ENCODE results near the gene MAPK8IP1.
"Not testable (repeated sequence)": the region's sequence is repeated elsewhere in the genome, so short reads cannot be mapped to it uniquely, and the experiment has no call there.

MAPK8IP1 gene

GRCh38 chr11:45885274-45885920, at the start of gene MAPK8IP1:
Gene MAPK8IP1, plus strand, starts transcription at chr11:45885651. Its CDS starts 170 bp downstream, at chr11:45885821.
- TF ChIP-seq CTCF (IDR thresholded peaks at IDR 0.05; ENCODE audit: insufficient read depth, low read depth, low read length, missing control alignments), result no peak
- peak; percentile 55 for DNase-seq (ENCODE audit: low read depth)
- peak within 1 kb of the TSS; percentile 24 for H3K4me3 ChIP-seq (ENCODE audit: low read length)

GRCh38 chr11:45839204-45839603, 46.2 kb upstream of the MAPK8IP1 start:
- H3K4me3 ChIP-seq (ENCODE audit: low read length), result no peak overlapping the region
- DNase-seq (ENCODE audit: low read depth), result no peak
- TF ChIP-seq CTCF (IDR thresholded peaks at IDR 0.05; ENCODE audit: insufficient read depth, low read depth, low read length, missing control alignments), result no peak

- not testable (repeated sequence) for H3K4me3 ChIP-seq (ENCODE audit: low read length); DNase-seq (ENCODE audit: low read depth)
Measured at GRCh38 chr11:45840251-45840650, 45.2 kb upstream of the MAPK8IP1 start.

GRCh38 chr11:45843158-45843924, 42.1 kb upstream of the MAPK8IP1 start:
- DNase-seq (ENCODE audit: low read depth), result peak; percentile 88
- TF ChIP-seq CTCF (IDR thresholded peaks at IDR 0.05; ENCODE audit: insufficient read depth, low read depth, low read length, missing control alignments), result peak; percentile 90
- no peak overlapping the region for H3K4me3 ChIP-seq (ENCODE audit: low read length)

GRCh38 chr11:45844822-45845578, 40.5 kb upstream of the MAPK8IP1 start:
- no peak overlapping the region for H3K4me3 ChIP-seq (ENCODE audit: low read length)
- TF ChIP-seq CTCF (IDR thresholded peaks at IDR 0.05; ENCODE audit: insufficient read depth, low read depth, low read length, missing control alignments), result no peak
- DNase-seq (ENCODE audit: low read depth), result no peak

- no peak overlapping the region for H3K4me3 ChIP-seq (ENCODE audit: low read length)
- TF ChIP-seq CTCF (IDR thresholded peaks at IDR 0.05; ENCODE audit: insufficient read depth, low read depth, low read length, missing control alignments), result no peak
- no peak for DNase-seq (ENCODE audit: low read depth)
Measured at GRCh38 chr11:45846174-45846675, 39.2 kb upstream of the MAPK8IP1 start.
